ENCODE results near the gene STRADA.

STRADA gene

GRCh38 chr17:63682441-63682840 lies 59.2 kb downstream of the STRADA start:
- no peak for DNase-seq

- no peak for DNase-seq
These were observed 60.1 kb downstream of the STRADA start for GRCh38 chr17:63681530-63681929.

GRCh38 chr17:63680700-63681099 lies 60.9 kb downstream of the STRADA start:
- DNase-seq, result no peak

DNA sequence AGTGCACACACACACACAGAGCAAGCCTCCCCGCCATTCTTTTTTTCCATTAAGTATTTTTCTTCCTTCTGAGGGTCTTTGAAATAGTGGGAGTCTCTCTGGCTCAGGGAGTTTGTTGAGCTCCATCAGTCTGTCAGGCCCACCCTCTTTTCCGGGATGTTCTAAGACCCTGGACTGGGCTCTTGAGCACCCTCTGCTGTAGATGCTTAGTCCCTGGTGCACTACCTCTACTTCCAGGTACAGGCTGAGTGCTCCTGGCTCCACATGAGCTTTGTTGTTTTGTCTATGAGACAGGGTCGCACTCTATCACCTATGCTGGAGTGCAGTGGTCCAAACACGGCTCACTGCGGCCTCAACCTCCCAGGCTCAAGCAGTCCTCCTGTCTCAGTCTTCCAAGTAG lies 62.4 kb downstream of the STRADA start:
- no peak for DNase-seq

DNA sequence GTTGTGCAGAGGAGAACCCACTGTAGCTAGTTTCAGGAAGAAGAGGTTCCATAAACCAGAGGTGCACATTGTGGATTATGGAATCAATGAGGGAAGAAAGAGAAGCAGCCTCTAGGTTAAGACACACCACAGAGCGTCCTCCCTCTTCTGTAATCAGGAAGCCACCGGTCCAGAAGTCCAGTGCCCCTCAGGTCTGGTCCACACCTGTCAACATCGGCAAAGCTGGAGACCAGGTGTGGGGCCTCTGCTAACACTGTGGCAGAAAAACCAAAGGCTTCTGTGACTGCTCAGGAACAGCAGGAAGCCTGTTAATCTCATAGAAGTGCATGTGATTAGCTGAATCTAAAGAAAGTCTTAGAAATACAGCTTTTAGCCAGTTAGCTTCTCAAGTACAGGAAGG lies 65.0 kb downstream of the STRADA start:
- no peak for DNase-seq

DNA sequence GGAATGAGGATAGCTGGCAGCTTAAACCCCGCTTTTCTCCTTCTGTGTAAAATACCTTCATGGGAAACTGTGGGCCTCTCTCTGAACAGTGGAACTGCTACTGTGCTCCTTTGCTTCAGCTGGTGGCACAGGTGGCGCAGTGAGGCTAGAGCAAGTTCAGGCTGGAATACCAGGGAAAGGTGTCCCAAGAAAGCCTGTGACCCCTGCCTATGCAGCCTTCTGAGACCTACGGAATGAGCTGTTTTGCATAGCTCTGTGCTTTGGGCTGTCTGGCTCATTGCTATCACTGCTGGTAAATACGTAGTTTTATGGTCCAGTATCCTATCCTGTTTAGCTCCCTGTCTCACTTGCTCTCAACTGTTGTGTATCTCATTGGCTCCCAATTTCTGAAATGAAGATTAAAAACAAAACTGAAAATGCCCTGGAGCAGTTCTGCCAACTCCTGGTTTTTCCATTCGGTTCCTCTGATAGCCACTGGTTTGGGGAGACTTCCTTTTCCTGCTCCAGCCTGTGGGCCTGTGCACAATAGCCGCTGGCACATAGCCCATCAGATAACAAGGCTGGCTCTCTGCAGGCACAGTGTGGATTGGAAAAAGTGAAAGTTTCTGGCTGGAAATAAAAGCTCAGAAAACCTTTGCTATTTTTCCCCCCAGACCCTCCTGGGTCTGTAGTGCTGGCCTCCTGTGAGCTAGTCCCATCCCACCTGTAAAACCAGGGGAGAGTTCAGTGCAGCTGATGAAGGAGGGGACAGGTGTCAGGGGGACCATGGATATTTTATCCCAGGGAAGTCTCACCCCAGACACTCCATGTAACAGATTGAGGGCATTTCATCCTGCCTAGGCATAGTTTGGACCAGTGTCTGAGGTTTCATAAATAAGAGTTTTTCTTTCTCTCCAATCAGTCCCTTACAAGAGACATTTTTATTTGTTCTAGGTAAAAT lies 65.7 kb downstream of the STRADA start:
- no peak for DNase-seq

GRCh38 chr17:63675231-63675606 lies 66.4 kb downstream of the STRADA start:
- DNase-seq, result no peak

- no peak for DNase-seq
These were observed 68.7 kb downstream of the STRADA start for GRCh38 chr17:63672856-63673255.

- DNase-seq, result no peak
These were observed 75.9 kb downstream of the STRADA start for GRCh38 chr17:63665527-63666214.

DNA sequence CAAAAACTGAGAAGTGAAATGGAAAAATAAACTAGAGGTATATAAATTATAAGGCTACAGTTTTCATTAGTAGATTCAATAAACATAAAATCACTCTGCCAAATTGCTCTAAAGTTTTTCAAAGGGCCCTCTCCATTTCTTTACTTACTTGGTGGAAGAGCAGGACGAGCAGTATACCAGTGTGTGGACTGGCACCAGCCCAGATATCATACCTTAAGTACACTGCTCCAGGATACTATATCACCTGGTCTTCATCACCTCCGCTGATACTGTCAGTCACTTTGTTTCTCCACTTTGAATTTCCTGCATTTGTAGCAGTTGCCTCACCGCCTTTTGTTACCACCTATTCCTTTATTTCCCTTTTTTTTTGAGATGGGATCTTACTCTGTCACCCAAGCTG lies 81.7 kb downstream of the STRADA start:
- DNase-seq, result no peak

DNA sequence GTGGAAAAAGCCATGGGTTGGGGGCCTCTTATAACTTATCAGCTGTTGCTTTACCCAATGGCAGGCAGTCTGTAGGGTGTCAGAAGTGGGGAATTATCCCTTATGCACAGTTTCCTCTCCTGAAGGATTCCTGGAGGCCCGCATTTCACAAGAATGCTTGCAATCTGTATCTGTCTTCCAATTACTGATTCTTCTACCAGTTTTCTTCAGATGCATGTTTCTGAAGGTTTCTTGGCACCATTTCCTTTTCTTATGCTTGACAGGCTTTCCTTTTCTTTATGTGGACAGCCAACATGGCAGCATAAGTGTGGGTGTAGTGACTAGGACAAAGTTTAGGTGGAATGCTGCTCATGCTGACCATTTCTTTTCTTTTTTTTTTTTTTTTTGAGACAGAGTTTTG lies 83.2 kb downstream of the STRADA start:
- DNase-seq, result no peak

- no peak for DNase-seq
These were observed 83.8 kb downstream of the STRADA start for GRCh38 chr17:63657786-63658185.

GRCh38 chr17:63653050-63653449 lies 88.5 kb downstream of the STRADA start:
- DNase-seq, result no peak

Data from NCI-H510A treated with DMSO at 0.1 percent for 48 hours (cell line).